Measurements from ENCODE around the gene PDE6B. TPM values are rescaled to one million over a fixed set of nuclear protein-coding genes. Genes with fewer than 3 reads are reported as not detected.

The PDE6B gene
- total RNA-seq, 1 experiment from 2014 or later: 10.8 TPM

DNA sequence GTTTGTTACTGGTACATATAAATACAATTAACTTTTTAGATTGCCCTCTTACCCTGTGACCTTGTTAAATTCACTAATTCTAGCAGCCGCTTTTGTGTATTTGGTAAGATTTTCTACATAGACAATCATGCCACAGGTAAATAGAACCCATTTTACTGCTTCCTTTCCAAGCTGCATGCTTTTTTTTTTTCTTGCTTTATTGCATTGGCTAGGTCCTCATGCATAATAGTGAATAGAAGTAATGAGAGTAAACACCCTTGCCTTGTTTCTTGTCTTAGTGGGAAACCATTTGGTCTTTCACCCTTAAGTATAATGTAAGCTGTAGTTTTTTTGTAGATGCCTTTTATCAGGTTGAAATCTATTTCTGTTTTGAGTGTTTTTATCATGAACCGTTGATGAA is 41.6 kb upstream of the PDE6B start:
- peaks cover 74% of the 10 kb centered on the region for H3K27me3 Mint-ChIP-seq (ENCODE audit: low read depth)
- no peak overlapping the region for H4K5ac ChIP-seq (ENCODE audit: insufficient read length, low read depth, low read length)
- no peak overlapping the region for H3K18ac ChIP-seq (ENCODE audit: insufficient read length, low read depth, low read length)

More for the DNA sequence above, 41.6 kb upstream of the PDE6B start:
- DNase-seq: no peak
- no peaks in the 10 kb centered on the region for H3K9me3 ChIP-seq (ENCODE audit: control insufficient read depth, low read depth, low read length)
- H4K20me1 ChIP-seq (ENCODE audit: control insufficient read depth, insufficient read depth, insufficient read length): no peaks in the 10 kb centered on the region
- no peak overlapping the region for H4K91ac ChIP-seq (ENCODE audit: insufficient read length, low read depth, low read length)
- Mint-ChIP-seq H3K9me3 (peaks cover 10 to 17% of the 10 kb centered on the region in 2 experiments), H3K4me1 (peaks cover 0 to 7% of the 10 kb centered on the region in 2 experiments; a peak in 2 of 4 replicates), H3K4me3 (no peak overlapping the region), H3K36me3 (ENCODE audit: insufficient read depth in 1 of 3, low read depth in 3 of 3) (peaks cover 0 to 3% (median 0%) of the 10 kb centered on the region in 3 experiments; a peak in 2 of 7 replicates), H3K27ac (no peak overlapping the region)
- no peaks in the 10 kb centered on the region for H3K79me2 ChIP-seq (ENCODE audit: insufficient read depth, low read length)
- TF ChIP-seq, protein P1, sequence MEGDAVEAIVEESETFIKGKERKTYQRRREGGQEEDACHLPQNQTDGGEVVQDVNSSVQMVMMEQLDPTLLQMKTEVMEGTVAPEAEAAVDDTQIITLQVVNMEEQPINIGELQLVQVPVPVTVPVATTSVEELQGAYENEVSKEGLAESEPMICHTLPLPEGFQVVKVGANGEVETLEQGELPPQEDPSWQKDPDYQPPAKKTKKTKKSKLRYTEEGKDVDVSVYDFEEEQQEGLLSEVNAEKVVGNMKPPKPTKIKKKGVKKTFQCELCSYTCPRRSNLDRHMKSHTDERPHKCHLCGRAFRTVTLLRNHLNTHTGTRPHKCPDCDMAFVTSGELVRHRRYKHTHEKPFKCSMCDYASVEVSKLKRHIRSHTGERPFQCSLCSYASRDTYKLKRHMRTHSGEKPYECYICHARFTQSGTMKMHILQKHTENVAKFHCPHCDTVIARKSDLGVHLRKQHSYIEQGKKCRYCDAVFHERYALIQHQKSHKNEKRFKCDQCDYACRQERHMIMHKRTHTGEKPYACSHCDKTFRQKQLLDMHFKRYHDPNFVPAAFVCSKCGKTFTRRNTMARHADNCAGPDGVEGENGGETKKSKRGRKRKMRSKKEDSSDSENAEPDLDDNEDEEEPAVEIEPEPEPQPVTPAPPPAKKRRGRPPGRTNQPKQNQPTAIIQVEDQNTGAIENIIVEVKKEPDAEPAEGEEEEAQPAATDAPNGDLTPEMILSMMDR (conservative IDR thresholded peaks at IDR 0.05): no peak
- no peaks in the 10 kb centered on the region for H3K23me2 ChIP-seq (ENCODE audit: insufficient read length, low read depth, low read length, poor library complexity, severe bottlenecking)
- no peak overlapping the region for H2BK20ac ChIP-seq (ENCODE audit: low read depth, low read length, poor library complexity, severe bottlenecking)
- H3K4me2 ChIP-seq (ENCODE audit: insufficient read depth, insufficient read length, low read length): no peak overlapping the region
- H4K8ac ChIP-seq (replicated peaks; ENCODE audit: insufficient read length, low read depth, low read length): no peak overlapping the region
- no peaks in the 10 kb centered on the region for H3K79me1 ChIP-seq (ENCODE audit: insufficient read depth, low read depth, low read length, poor library complexity, severe bottlenecking)
- no peak overlapping the region for H3T11ph ChIP-seq (ENCODE audit: low read length)
- no peaks in the 10 kb centered on the region for H3K4me1 ChIP-seq (ENCODE audit: insufficient read depth, low read length)
- H2BK5ac ChIP-seq (ENCODE audit: insufficient read length, low read length): no peak overlapping the region
- H3K9ac ChIP-seq (ENCODE audit: extremely low read depth, insufficient read length, low read length): no peak overlapping the region
- WGBS (ENCODE audit: extremely low coverage, insufficient read length, low lambda C conversion rate): no CpG with 5 or more reads among the region's 2 CpGs
- H3K4ac ChIP-seq (ENCODE audit: low read depth, low read length): no peak overlapping the region
- H2AFZ ChIP-seq (ENCODE audit: low read length): no peak overlapping the region
- H3K27me3 ChIP-seq (ENCODE audit: insufficient read depth, low read length): peaks cover 10% of the 10 kb centered on the region; the same call in 1 of the 2 replicates
- no peak overlapping the region for H2BK120ac ChIP-seq (ENCODE audit: low read depth, low read length, poor library complexity, severe bottlenecking)
- H3K27ac ChIP-seq (ENCODE audit: insufficient read length, low read depth, low read length): no peak overlapping the region
- no peak overlapping the region for H3K14ac ChIP-seq (ENCODE audit: insufficient read depth, low read length)
- H2BK15ac ChIP-seq (ENCODE audit: low read depth, low read length): no peak overlapping the region
- H2AK5ac ChIP-seq (ENCODE audit: insufficient read length, low read length): no peak overlapping the region
- H2BK12ac ChIP-seq (ENCODE audit: insufficient read length, low read depth, low read length): no peak overlapping the region
- no peak overlapping the region for H3K56ac ChIP-seq (ENCODE audit: insufficient read length, low read depth, low read length)
- no peak overlapping the region for H3K23ac ChIP-seq (ENCODE audit: insufficient read length, low read depth, low read length)

Measured in H9 (cell line).